Mucosa of descending colon (tissue), 3 donors: Measurements from ENCODE around the gene RCOR2. TPM values are rescaled to one million over a fixed set of nuclear protein-coding genes. Genes with fewer than 3 reads are reported as not detected.
"Not testable (repeated sequence)": the region's sequence is repeated elsewhere in the genome, so short reads cannot be mapped to it uniquely, and the experiment has no call there.

ENCODE experiments used
- ATAC-seq: fragments of 200-7000 bp; cut with Tn5 transposase; one replicate; pipeline ENCODE4 v1.9.1; 2020; ENCODE audit warnings: mild to moderate bottlenecking, moderate library complexity
- DNase-seq, 3 donors: peaks; one replicate each; pipeline ENCODE4 v3.0.0-alpha.2; 2020
- H3K36me3 ChIP-seq: fragments of 200-600 bp; one replicate; pipeline ENCODE4 v1.8.0; 2021; ENCODE audit warnings: low read depth, mild to moderate bottlenecking
- H3K4me1 ChIP-seq: fragments of 200-600 bp; one replicate; pipeline ENCODE4 v1.8.0; 2021; ENCODE audit warnings: low read depth, mild to moderate bottlenecking
- H3K4me3 ChIP-seq: fragments of 200-600 bp; one replicate; pipeline ENCODE4 v1.8.0; 2021; ENCODE audit warnings: mild to moderate bottlenecking
- H3K9me3 ChIP-seq: fragments of 200-600 bp; one replicate; pipeline ENCODE4 v1.8.0; 2021; ENCODE audit warnings: mild to moderate bottlenecking
- CTCF ChIP-seq: fragments of 200-600 bp; IDR thresholded peaks from one replicate; pipeline ENCODE4 v1.8.0; 2022; ENCODE audit warnings: antibody characterized with exemption, mild to moderate bottlenecking
- intact Hi-C, 2 donors: fragments of 100-400 bp; cut with DNase I in 1 of 2; cut with micrococcal nuclease in 1 of 2; formaldehyde crosslinking; loops; one replicate each; pipeline versions ENCODE4 v1.11.0 to v1.11.1; 2022; cut with DNase I, micrococcal nuclease
- total RNA-seq, 3 donors: library from RNA; stranded (reverse); fragmentation: NEBNext Ultra II Directional in 2 of 3; extraction: Animal tissue kit (Norgen Biotek cat#: 25700) in 2 of 3; gene quantifications; one replicate each; pipeline versions ENCODE4 v1.2.1 to v1.2.4, GENCODE V29; 2021 to 2023
- donor health status: DM: no; HTN: no; CAD: no; lungs with moderate emphysema.
- donor health status: DM: no; HTN: no; CAD: no.
- donor health status: DM: no; HTN: yes; CAD: no.

RCOR2 gene
- total RNA-seq, 3 donors from 2014 or later: 1.2 to 3.7 (median 1.6) TPM

- ATAC-seq (no peak), DNase-seq (peak in 2 of 3 donors; percentile 37 to 61)
- H3K4me1 ChIP-seq: peaks cover 80% of the 10 kb centered on the region
- H3K4me3 ChIP-seq: no peak overlapping the region
- TF ChIP-seq CTCF: no peak
- intact Hi-C loops: no loop called here
- H3K9me3 ChIP-seq: no peaks in the 10 kb centered on the region
- H3K36me3 ChIP-seq: no peaks in the 10 kb centered on the region
Measured at GRCh38 chr11:63869683-63870082, 47.3 kb downstream of the RCOR2 start.

DNA sequence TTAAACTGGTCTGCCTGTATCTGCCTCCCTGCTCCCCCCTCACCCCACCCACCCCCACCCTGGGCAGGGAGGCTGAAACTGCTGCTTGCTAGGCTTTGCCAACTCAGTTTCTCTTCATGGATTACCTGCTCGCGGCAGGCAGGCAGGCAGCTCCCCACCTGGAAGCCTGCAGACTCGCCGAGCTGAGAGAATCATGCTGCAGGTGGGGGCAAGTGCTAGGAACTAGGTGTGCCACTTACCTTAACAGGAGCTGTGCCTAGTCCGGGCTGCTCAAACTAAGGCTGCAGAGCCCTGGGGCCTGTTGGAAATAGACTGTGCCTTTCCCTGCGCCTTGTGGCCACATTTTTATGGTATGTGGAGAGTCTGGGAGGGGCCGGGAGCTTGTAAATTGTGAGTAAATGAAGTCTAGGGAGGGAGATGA is 47.8 kb downstream of the RCOR2 start:
- H3K4me3 ChIP-seq: no peak overlapping the region
- TF ChIP-seq CTCF: no peak
- DNase-seq (peak; percentile 67 to 77 (median 75)), ATAC-seq (peak; percentile 59)
- H3K36me3 ChIP-seq: no peaks in the 10 kb centered on the region
- H3K9me3 ChIP-seq: no peaks in the 10 kb centered on the region
- intact Hi-C loops: no loop called here
- peaks cover 80% of the 10 kb centered on the region for H3K4me1 ChIP-seq

DNA sequence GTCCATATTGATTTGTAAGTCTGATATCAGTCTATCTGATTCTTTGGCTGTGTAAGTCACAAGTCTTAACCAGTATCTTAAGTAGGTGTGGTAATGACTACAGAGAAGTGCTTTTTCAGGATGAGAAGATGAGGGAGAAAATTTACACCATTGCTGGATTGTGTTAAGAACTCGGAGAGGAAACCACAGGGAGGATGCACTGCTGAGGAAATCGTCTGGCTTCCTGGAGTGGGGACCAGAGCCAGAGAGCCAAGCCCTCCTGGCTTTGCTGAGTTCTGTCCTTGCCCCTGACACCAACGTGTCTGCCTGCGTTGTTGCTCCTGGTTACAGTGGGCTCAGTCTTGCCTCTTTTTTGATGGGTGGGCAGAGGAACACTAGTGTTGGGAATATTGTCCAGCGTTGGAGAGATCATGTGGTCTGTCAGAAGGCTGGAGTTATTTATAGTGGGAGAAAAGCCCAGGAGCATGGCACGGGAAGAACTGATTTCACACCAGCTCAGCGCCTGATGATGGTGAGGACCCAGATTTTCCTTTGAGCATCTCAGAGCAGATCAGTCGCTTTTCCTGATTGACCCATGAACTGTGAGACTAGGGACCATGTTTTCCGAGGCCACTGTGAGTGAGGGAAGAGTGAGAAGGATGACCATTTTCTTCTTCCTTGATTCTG is 48.4 kb downstream of the RCOR2 start:
- peaks cover 82% of the 10 kb centered on the region for H3K4me1 ChIP-seq
- no peak for TF ChIP-seq CTCF
- DNase-seq: peak in 2 of 3 donors; percentile 18 to 33
- no peaks in the 10 kb centered on the region for H3K9me3 ChIP-seq
- no peak overlapping the region for H3K4me3 ChIP-seq
- intact Hi-C loops: no loop called here
- H3K36me3 ChIP-seq: no peaks in the 10 kb centered on the region
- ATAC-seq: no peak

- TF ChIP-seq CTCF: no peak
- H3K9me3 ChIP-seq: no peaks in the 10 kb centered on the region
- H3K4me1 ChIP-seq: peaks cover 84% of the 10 kb centered on the region
Measured at GRCh38 chr11:63867511-63867910, 49.5 kb downstream of the RCOR2 start.

GRCh38 chr11:63866211-63866610 is 50.8 kb downstream of the RCOR2 start:
- TF ChIP-seq CTCF: no peak
- DNase-seq: peak; percentile 46 to 91 (median 47)
- intact Hi-C loops: no loop called here
- Histone ChIP-seq H3K4me3 (no peak overlapping the region), H3K36me3 (no peaks in the 10 kb centered on the region), H3K9me3 (no peaks in the 10 kb centered on the region), H3K4me1 (peaks cover 75% of the 10 kb centered on the region)
- ATAC-seq: peak; percentile 43

More at GRCh38 chr11:63867511-63867910, 49.5 kb downstream of the RCOR2 start:
- Histone ChIP-seq H3K4me3 (no peak overlapping the region), H3K36me3 (no peaks in the 10 kb centered on the region)
- DNase-seq (peak in 2 of 3 donors; percentile 15 to 16), ATAC-seq (no peak)
- intact Hi-C loops: no loop called here

DNA sequence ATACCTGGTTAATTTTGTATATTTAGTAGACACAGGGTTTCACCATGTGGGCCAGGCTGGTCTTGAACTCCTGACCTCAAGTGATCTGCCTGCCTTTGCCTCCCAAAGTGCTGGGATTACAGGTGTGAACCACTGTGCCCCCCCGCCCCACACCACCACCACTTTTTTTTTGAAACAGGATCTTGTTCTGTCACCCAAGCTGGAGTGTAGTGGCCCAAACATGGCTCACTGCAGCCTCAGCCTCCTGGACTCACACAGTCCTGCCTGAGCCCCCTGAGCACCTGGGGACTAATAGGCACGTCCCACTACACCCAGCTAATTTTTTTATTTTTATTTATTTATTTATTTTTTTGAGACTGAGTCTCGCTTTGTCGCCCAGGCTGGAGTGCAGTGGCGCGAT is 53.3 kb downstream of the RCOR2 start:
- intact Hi-C loops, H3K36me3 ChIP-seq, ATAC-seq, H3K4me3 ChIP-seq, H3K9me3 ChIP-seq: not testable (repeated sequence)
- DNase-seq: peak in 2 of 3 donors; percentile 24 to 27
- peaks cover 55% of the 10 kb centered on the region for H3K4me1 ChIP-seq
